ENCODE measurements around the gene UMAD1. TPM values are rescaled to one million over a fixed set of nuclear protein-coding genes. Genes with fewer than 3 reads are reported as not detected.

Gene UMAD1
- total RNA-seq, 4 donors from 2014 or later: 1.3 to 32.9 (median 15.3) TPM

GRCh38 chr7:7702826-7703225, 62.3 kb downstream of the UMAD1 start:
- intact Hi-C loops (cut with DNase I; ENCODE audit: low total_unique reads): no loop called here
- no peak overlapping the region for H3K4me3 ChIP-seq
- TF ChIP-seq CTCF (IDR thresholded peaks at IDR 0.05) (no peak), POLR2A (IDR thresholded peaks at IDR 0.05) (no peak)
- no peak for DNase-seq
- no peaks in the 10 kb centered on the region for H3K36me3 ChIP-seq
- no peaks in the 10 kb centered on the region for H3K9me3 ChIP-seq
- no peak overlapping the region for H3K27ac ChIP-seq
- H3K27me3 ChIP-seq: no peaks in the 10 kb centered on the region
- peaks cover 0 to 5% of the 10 kb centered on the region in 2 donors for H3K4me1 ChIP-seq

- H3K9me3 ChIP-seq: no peaks in the 10 kb centered on the region
- DNase-seq: no peak
- H3K4me1 ChIP-seq: no peaks in the 10 kb centered on the region
- no peak overlapping the region for H3K27ac ChIP-seq
- intact Hi-C loops (cut with DNase I; ENCODE audit: low total_unique reads): no loop called here
- no peaks in the 10 kb centered on the region for H3K27me3 ChIP-seq
- TF ChIP-seq CTCF (IDR thresholded peaks at IDR 0.05): no peak
- no peak for TF ChIP-seq POLR2A (IDR thresholded peaks at IDR 0.05)
- H3K36me3 ChIP-seq: no peaks in the 10 kb centered on the region
- H3K4me3 ChIP-seq: no peak overlapping the region
Measured at GRCh38 chr7:7703427-7703826, 62.9 kb downstream of the UMAD1 start.

- DNase-seq: no peak
- H3K36me3 ChIP-seq: no peaks in the 10 kb centered on the region
- no peaks in the 10 kb centered on the region for H3K4me1 ChIP-seq
- intact Hi-C loops (cut with DNase I; ENCODE audit: low total_unique reads): no loop called here
- no peaks in the 10 kb centered on the region for H3K9me3 ChIP-seq
- no peak for TF ChIP-seq POLR2A (IDR thresholded peaks at IDR 0.05)
- no peak for TF ChIP-seq CTCF (IDR thresholded peaks at IDR 0.05)
- no peaks in the 10 kb centered on the region for H3K27me3 ChIP-seq
- H3K27ac ChIP-seq: no peak overlapping the region
- no peak overlapping the region for H3K4me3 ChIP-seq
Measured at GRCh38 chr7:7704867-7705266, 64.3 kb downstream of the UMAD1 start.

- H3K9me3 ChIP-seq: no peaks in the 10 kb centered on the region
- no peak overlapping the region for H3K4me3 ChIP-seq
- no peak for TF ChIP-seq POLR2A (IDR thresholded peaks at IDR 0.05)
- TF ChIP-seq CTCF (IDR thresholded peaks at IDR 0.05): no peak
- no peak for DNase-seq
- intact Hi-C loops (cut with DNase I; ENCODE audit: low total_unique reads): no loop called here
- no peaks in the 10 kb centered on the region for H3K36me3 ChIP-seq
- H3K27me3 ChIP-seq: no peaks in the 10 kb centered on the region
- no peaks in the 10 kb centered on the region for H3K4me1 ChIP-seq
- H3K27ac ChIP-seq: no peak overlapping the region
Measured at GRCh38 chr7:7705318-7705717, 64.8 kb downstream of the UMAD1 start.

GRCh38 chr7:7706101-7706511, 65.6 kb downstream of the UMAD1 start:
- H3K4me1 ChIP-seq: no peaks in the 10 kb centered on the region
- TF ChIP-seq CTCF (IDR thresholded peaks at IDR 0.05) (no peak), POLR2A (IDR thresholded peaks at IDR 0.05) (no peak)
- H3K36me3 ChIP-seq: no peaks in the 10 kb centered on the region
- H3K27me3 ChIP-seq: no peaks in the 10 kb centered on the region
- no peak overlapping the region for H3K27ac ChIP-seq
- no peak overlapping the region for H3K4me3 ChIP-seq
- no peaks in the 10 kb centered on the region for H3K9me3 ChIP-seq
- intact Hi-C loops (cut with DNase I; ENCODE audit: low total_unique reads): no loop called here
- DNase-seq: no peak
